PC-3 (cell line): Measurements from ENCODE around the gene TEX2. TPM values are rescaled to one million over a fixed set of nuclear protein-coding genes. Genes with fewer than 3 reads are reported as not detected.

Source experiments
- ATAC-seq: fragments of 200-7000 bp; cut with Tn5 transposase; 2 replicates; pipeline ENCODE4 v1.9.1; 2020; ENCODE audit warnings: mild to moderate bottlenecking, moderate library complexity
- BruUV-seq: library from RNA; stranded (reverse); fragments of 400-500 nt; replicated peaks from 2 replicates; lab custom pipeline; 2021; lab: Mats Ljungman, UMichigan
- CTCF ChIA-PET: fragments of 300-600 bp; sonication (Branson Sonifier 250); formaldehyde crosslinking; loops from one replicate; lab custom pipeline; 2022; ENCODE audit warnings: antibody characterized with exemption; lab: Charles Lee
- POLR2A ChIA-PET: fragments of 300-600 bp; sonication (Branson Sonifier 250); formaldehyde crosslinking; loops from one replicate; lab custom pipeline; 2022; ENCODE audit warnings: antibody characterized with exemption; ENCODE audit not compliant: unreplicated experiment; lab: Charles Lee
- DNase-seq: peaks from one replicate; pipeline ENCODE4 v3.0.0-alpha.2; 2015
- H2AFZ ChIP-seq: fragments of 300-600 bp; sonication (generic); 2 replicates; pipeline ENCODE4 v1.6.0; 2016; ENCODE audit warnings: antibody characterized with exemption, low read length
- H3F3A ChIP-seq: fragments of 300-600 bp; sonication (generic); one replicate; pipeline ENCODE4 v1.6.0; 2017; ENCODE audit warnings: antibody characterized with exemption, low read length, control low read depth, mild to moderate bottlenecking; ENCODE audit not compliant: unreplicated experiment
- H3K27ac ChIP-seq: fragments of 300-600 bp; sonication (generic); 2 replicates; pipeline ENCODE4 v1.5.1; 2016; ENCODE audit warnings: mild to moderate bottlenecking, low read length
- H3K27me3 ChIP-seq: fragments of 300-600 bp; sonication (generic); 2 replicates; pipeline ENCODE4 v1.6.1; 2016; ENCODE audit warnings: low read length, mixed read lengths
- H3K36me3 ChIP-seq: fragments of 300-600 bp; sonication (generic); 2 replicates; pipeline ENCODE4 v1.6.1; 2016; ENCODE audit warnings: low read depth, mixed run types, low read length, mixed read lengths
- H3K4me1 ChIP-seq: fragments of 300-600 bp; sonication (generic); 2 replicates; pipeline ENCODE4 v1.5.1; 2016; ENCODE audit warnings: low read length; ENCODE audit not compliant: insufficient read depth
- H3K4me2 ChIP-seq: fragments of 300-600 bp; sonication (generic); 2 replicates; pipeline ENCODE4 v1.6.0; 2016; ENCODE audit warnings: low read length
- H3K4me3 ChIP-seq: fragments of 300-600 bp; sonication (generic); 2 replicates; pipeline ENCODE4 v1.5.1; 2016; ENCODE audit warnings: mild to moderate bottlenecking, low read length, mixed read lengths
- H3K79me2 ChIP-seq: fragments of 300-600 bp; sonication (generic); 2 replicates; pipeline ENCODE4 v1.6.1; 2017; ENCODE audit warnings: low read length, mixed read lengths
- H3K9ac ChIP-seq: fragments of 300-600 bp; sonication (generic); 2 replicates; pipeline ENCODE4 v1.6.0; 2016; ENCODE audit warnings: mild to moderate bottlenecking, low read length
- H3K9me2 ChIP-seq: fragments of 300-600 bp; sonication (generic); replicated peaks from 2 replicates; pipeline ENCODE4 v1.6.1; 2016; ENCODE audit warnings: mixed run types, low read length, mixed read lengths
- H3K9me3 ChIP-seq: fragments of 300-600 bp; sonication (generic); 2 replicates; pipeline ENCODE4 v1.6.1; 2016; ENCODE audit warnings: low read length, mixed read lengths
- H4K20me1 ChIP-seq: fragments of 300-600 bp; sonication (generic); 2 replicates; pipeline ENCODE4 v1.6.1; 2016; ENCODE audit warnings: low read length, mixed read lengths
- EZH2 ChIP-seq: fragments of 300-600 bp; sonication (generic); IDR thresholded peaks from one replicate; pipeline ENCODE4 v1.6.1; 2017; ENCODE audit warnings: antibody characterized with exemption, mild to moderate bottlenecking, low read length; ENCODE audit not compliant: unreplicated experiment
- EZH2phosphoT487 ChIP-seq: fragments of 300-600 bp; sonication (generic); IDR thresholded peaks from 2 replicates; pipeline ENCODE4 v1.6.1; 2018; ENCODE audit warnings: mild to moderate bottlenecking, antibody characterized with exemption, low read length, borderline replicate concordance
- intact Hi-C: fragments of 100-400 bp; cut with micrococcal nuclease; formaldehyde crosslinking; loops from 2 replicates; pipeline ENCODE4 v1.9.0; 2023
- total RNA-seq: library from RNA; depleted of rRNA; stranded (reverse); fragments of >200 nt; gene quantifications from 2 replicates; pipeline ENCODE4 v1.2.3, GENCODE V29; 2014
- TF ChIP-seq, protein P1 (sequence below): fragments of 300-600 bp; sonication (generic); conservative IDR thresholded peaks from 2 replicates; pipeline ENCODE4 v1.5.1; 2017; ENCODE audit warnings: antibody characterized with exemption, low read depth, mild to moderate bottlenecking, low read length

TEX2 gene
- total RNA-seq, 1 experiment from 2014 or later: 44.2 TPM

GRCh38 chr17:64138441-64138840 is 124.6 kb downstream of the TEX2 start:
- Histone ChIP-seq H3K36me3 (no peaks in the 10 kb centered on the region), H3K9ac (no peak overlapping the region), H3K79me2 (no peaks in the 10 kb centered on the region), H2AFZ (no peak overlapping the region), H3F3A (no peaks in the 10 kb centered on the region), H3K4me3 (no peak overlapping the region), H3K4me1 (no peaks in the 10 kb centered on the region), H3K9me2 (no peaks in the 10 kb centered on the region), H3K27me3 (no peaks in the 10 kb centered on the region), H3K27ac (no peak overlapping the region), H4K20me1 (no peaks in the 10 kb centered on the region), H3K4me2 (no peak overlapping the region), H3K9me3 (no peaks in the 10 kb centered on the region)
- ChIA-PET CTCF (no interaction called here), POLR2A (no interaction called here)
- intact Hi-C loops: no loop called here
- ATAC-seq: no peak
- DNase-seq: no peak
- no TSS peak for BruUV-seq
- no peak for TF ChIP-seq EZH2
- no peak for TF ChIP-seq EZH2phosphoT487
- TF ChIP-seq, protein P1, sequence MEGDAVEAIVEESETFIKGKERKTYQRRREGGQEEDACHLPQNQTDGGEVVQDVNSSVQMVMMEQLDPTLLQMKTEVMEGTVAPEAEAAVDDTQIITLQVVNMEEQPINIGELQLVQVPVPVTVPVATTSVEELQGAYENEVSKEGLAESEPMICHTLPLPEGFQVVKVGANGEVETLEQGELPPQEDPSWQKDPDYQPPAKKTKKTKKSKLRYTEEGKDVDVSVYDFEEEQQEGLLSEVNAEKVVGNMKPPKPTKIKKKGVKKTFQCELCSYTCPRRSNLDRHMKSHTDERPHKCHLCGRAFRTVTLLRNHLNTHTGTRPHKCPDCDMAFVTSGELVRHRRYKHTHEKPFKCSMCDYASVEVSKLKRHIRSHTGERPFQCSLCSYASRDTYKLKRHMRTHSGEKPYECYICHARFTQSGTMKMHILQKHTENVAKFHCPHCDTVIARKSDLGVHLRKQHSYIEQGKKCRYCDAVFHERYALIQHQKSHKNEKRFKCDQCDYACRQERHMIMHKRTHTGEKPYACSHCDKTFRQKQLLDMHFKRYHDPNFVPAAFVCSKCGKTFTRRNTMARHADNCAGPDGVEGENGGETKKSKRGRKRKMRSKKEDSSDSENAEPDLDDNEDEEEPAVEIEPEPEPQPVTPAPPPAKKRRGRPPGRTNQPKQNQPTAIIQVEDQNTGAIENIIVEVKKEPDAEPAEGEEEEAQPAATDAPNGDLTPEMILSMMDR: no peak

- H3K27me3 ChIP-seq: no peaks in the 10 kb centered on the region
- H3K4me3 ChIP-seq: no peak overlapping the region
- H3K79me2 ChIP-seq: no peaks in the 10 kb centered on the region
- TF ChIP-seq, protein P1: no peak
- TF ChIP-seq EZH2: no peak
- H3K27ac ChIP-seq: no peak overlapping the region
- no peak overlapping the region for H3K9ac ChIP-seq
- intact Hi-C loops: no loop called here
- no peak for ATAC-seq
- DNase-seq: no peak
- H4K20me1 ChIP-seq: no peaks in the 10 kb centered on the region
- H2AFZ ChIP-seq: no peak overlapping the region
- H3K36me3 ChIP-seq: no peaks in the 10 kb centered on the region
- ChIA-PET POLR2A (no interaction called here), CTCF (no interaction called here)
- BruUV-seq: no TSS peak
- peaks cover 7% of the 10 kb centered on the region for H3K4me1 ChIP-seq
- no peaks in the 10 kb centered on the region for H3K9me2 ChIP-seq
- H3K4me2 ChIP-seq: no peak overlapping the region
- no peaks in the 10 kb centered on the region for H3F3A ChIP-seq
- H3K9me3 ChIP-seq: no peaks in the 10 kb centered on the region
Observed at GRCh38 chr17:64135000-64135399, 128.1 kb downstream of the TEX2 start.

DNA sequence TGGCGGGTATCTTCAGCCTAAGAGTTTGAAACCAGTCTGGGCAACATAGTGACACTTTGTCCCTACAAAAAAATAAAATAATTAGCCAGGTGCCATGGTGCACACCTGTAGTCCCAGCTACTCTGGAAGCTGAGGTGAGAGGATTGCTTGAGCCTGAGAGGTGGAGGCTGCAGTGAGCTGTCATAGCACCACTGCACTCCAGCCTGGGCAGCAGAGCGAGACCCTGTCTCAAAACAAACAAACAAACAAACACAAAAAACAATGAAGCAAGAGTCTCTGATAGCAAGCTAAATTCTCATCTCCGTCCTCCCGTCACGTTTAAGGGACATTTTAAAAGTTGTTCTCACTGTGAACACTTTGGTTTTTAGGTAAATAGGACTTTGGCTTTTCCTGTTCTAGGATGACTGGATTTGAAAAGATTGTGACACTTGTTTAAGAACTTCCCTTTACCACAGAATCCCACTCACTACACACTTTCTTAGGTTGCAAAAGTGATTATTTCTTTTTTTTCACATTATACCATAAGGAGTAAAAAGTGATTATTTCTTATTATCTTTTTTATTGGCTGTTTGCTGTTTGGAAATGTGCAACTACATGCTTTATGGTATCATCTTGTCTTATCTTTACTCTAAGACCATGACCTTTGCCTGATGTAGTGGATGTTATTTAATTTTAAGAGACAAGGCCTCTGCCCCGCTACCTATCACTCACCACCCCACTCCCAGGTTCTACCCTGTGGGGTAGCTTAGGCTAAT is 128.7 kb downstream of the TEX2 start:
- Histone ChIP-seq H3K36me3 (no peaks in the 10 kb centered on the region), H3K9ac (no peak overlapping the region), H4K20me1 (0 out of 2 replicates have a peak, but pooled peaks cover 1% of the 10 kb centered on the region), H3K79me2 (peaks cover 1% of the 10 kb centered on the region), H3K9me2 (no peaks in the 10 kb centered on the region), H3K4me3 (no peak overlapping the region), H3K9me3 (no peaks in the 10 kb centered on the region), H3K27me3 (no peaks in the 10 kb centered on the region), H2AFZ (no peak overlapping the region), H3K27ac (no peak overlapping the region), H3F3A (no peaks in the 10 kb centered on the region), H3K4me2 (no peak overlapping the region), H3K4me1 (peaks cover 7% of the 10 kb centered on the region)
- ATAC-seq: no peak
- DNase-seq: no peak
- ChIA-PET CTCF (interaction anchor here (0.5 to 2.4 kb wide), 31 partner anchors 11 to 223 kb away, joined by 3 to 296 read pairs (median 5); partner anchors contain the start of genes CSHL1 and GH1), POLR2A (interaction anchor here (0.6 to 1.6 kb wide), 3 partner anchors 73 to 106 kb away, joined by 3 to 9 read pairs (median 6); no protein-coding TSS in a partner anchor)
- TF ChIP-seq, protein P1: no peak
- TF ChIP-seq EZH2: no peak
- TF ChIP-seq EZH2phosphoT487: no peak
- no TSS peak for BruUV-seq
- intact Hi-C loops: no loop called here
